ENCODE data around the gene HMBS.
"Not testable (repeated sequence)": the region's sequence is repeated elsewhere in the genome, so short reads cannot be mapped to it uniquely, and the experiment has no call there.

HMBS gene

DNA sequence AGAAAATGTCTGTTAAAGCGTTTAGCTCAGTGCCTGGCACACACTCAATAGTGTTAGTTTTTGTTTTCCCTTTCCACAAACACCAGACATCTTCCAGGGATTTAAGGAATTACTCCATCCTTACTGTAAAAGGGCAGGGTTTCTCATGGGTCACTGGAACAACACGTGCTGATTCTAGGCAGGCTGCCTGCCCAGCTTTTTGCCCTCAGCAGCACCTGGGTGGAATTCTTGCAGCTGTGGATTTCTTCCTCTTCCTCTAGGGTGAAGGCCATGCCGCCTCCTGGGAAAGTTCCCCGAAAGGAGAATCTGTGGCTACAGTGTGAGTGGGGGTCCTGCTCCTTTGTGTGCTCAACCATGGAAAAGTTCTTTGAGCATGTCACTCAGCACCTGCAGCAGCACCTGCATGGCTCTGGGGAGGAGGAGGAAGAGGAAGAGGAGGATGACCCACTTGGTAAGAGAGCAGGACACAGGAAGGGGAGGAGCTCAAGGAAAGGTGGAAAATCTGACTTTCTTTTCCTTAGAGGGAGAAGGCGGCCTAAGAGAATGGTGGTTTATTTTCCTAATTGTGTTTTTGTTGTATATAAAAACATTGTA lies 42.1 kb downstream of the HMBS start:
- no peak for DNase-seq (ENCODE audit: low read depth)
- TF ChIP-seq, protein P1, sequence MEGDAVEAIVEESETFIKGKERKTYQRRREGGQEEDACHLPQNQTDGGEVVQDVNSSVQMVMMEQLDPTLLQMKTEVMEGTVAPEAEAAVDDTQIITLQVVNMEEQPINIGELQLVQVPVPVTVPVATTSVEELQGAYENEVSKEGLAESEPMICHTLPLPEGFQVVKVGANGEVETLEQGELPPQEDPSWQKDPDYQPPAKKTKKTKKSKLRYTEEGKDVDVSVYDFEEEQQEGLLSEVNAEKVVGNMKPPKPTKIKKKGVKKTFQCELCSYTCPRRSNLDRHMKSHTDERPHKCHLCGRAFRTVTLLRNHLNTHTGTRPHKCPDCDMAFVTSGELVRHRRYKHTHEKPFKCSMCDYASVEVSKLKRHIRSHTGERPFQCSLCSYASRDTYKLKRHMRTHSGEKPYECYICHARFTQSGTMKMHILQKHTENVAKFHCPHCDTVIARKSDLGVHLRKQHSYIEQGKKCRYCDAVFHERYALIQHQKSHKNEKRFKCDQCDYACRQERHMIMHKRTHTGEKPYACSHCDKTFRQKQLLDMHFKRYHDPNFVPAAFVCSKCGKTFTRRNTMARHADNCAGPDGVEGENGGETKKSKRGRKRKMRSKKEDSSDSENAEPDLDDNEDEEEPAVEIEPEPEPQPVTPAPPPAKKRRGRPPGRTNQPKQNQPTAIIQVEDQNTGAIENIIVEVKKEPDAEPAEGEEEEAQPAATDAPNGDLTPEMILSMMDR (IDR thresholded peaks at IDR 0.05; ENCODE audit: insufficient read depth, low read depth, low read length, missing control alignments): no peak
- no peak overlapping the region for H3K4me3 ChIP-seq (ENCODE audit: low read depth, low read length)

DNA sequence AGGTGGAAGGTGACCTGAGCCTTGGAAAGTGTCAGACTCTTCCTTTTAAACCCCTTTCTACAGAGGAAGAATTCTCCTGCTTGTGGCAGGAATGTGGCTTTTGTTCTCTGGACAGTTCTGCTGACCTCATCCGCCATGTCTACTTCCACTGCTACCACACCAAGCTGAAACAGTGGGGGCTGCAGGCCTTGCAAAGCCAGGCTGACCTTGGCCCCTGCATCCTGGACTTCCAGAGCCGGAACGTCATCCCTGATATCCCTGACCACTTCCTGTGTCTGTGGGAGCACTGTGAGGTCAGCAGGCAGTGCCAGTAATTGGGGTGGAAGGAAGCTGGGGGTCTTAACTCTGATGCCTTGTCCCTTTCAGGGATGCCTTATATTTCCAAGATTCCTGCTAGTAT lies 46.0 kb downstream of the HMBS start:
- TF ChIP-seq, protein P1 (IDR thresholded peaks at IDR 0.05; ENCODE audit: insufficient read depth, low read depth, low read length, missing control alignments): no peak
- no peak overlapping the region for H3K4me3 ChIP-seq (ENCODE audit: low read depth, low read length)
- no peak for DNase-seq (ENCODE audit: low read depth)

DNA sequence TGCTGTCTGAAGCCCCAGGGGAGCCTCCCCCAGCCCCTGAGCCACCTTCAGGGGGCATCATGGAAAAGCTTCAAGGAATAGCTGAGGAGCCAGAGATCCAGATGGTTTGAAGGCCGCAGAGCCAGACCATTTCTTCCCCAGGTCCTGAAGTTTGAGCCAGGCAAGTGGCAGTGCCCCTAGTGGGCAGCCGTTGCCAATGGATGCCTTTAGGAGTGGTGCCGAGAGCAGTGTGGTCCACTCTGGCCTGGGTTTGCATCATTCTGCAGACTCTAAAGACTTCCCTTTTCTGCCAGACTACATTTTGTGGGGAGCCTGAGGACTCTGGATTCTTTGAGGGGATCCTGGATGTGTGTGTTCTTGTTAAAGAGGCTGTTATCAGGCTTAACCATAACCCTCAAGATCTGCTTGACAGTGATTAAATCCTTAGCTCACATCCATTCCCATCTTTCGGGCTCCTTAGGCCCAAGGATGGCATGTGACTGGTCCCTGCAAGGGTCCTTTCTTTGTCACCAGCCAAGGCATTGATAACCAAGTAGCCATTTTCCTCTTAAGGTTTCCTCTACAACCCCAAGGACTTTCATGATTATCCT lies 49.8 kb downstream of the HMBS start:
- H3K4me3 ChIP-seq (ENCODE audit: low read depth, low read length): no peak overlapping the region
- no peak for DNase-seq (ENCODE audit: low read depth)
- TF ChIP-seq, protein P1 (IDR thresholded peaks at IDR 0.05; ENCODE audit: insufficient read depth, low read depth, low read length, missing control alignments): peak; percentile 54

DNA sequence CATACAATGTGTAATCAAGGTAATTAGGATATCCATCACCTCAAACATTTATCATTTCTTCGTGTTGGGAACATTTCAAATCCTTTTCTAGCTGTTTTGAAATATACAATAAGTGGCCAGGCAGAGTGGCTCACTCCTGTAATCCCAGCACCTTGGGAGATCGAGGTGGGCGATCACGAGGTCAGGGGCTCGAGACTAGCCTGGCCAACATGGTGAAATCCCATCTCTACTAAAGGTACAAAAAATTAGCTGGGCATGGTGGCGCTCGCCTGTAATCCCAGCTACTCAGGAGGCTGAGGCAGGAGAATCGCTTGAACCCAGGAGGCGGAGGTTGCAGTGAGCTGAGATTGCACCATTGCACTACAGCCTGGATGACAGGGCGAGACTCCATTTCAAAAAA lies 54.6 kb downstream of the HMBS start:
- H3K4me3 ChIP-seq (ENCODE audit: low read depth, low read length); DNase-seq (ENCODE audit: low read depth): not testable (repeated sequence)

All from GM12865 (cell line).